ENCODE measurements around the gene PCBP3.

PCBP3 gene

DNA sequence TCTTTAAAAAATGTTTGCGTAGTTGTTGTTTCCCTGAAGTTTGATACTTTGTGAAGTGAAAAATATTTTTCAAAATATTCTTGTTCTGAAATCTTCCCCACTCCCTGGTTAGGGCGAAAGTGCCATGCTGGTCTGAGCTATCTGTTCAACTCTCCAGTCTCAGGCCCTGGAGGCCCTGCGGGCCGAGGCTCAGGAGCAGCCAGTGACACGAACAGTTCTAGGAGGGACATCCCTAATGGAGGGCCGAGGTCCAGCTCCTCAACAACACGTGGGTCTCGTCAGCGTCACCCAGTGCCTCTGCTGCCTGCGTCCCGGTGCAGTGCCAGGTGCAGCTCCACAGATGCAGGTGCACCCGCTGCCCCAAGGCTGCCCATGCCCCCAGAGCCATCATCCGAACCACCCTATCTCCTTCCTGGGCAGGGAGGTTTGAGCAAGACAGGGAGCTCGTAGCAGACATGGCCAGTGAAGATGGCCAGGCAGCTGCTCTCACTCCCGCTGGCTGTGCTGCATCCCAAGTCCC, 268.3 kb downstream of the PCBP3 start:
- no peak for DNase-seq (ENCODE audit: low read depth)

- DNase-seq (ENCODE audit: low read depth): no peak
Measured at GRCh38 chr21:45912611-45913417, 269.3 kb downstream of the PCBP3 start.

- no peak for DNase-seq (ENCODE audit: low read depth)
Measured at GRCh38 chr21:45913418-45913765, 269.9 kb downstream of the PCBP3 start.

DNA sequence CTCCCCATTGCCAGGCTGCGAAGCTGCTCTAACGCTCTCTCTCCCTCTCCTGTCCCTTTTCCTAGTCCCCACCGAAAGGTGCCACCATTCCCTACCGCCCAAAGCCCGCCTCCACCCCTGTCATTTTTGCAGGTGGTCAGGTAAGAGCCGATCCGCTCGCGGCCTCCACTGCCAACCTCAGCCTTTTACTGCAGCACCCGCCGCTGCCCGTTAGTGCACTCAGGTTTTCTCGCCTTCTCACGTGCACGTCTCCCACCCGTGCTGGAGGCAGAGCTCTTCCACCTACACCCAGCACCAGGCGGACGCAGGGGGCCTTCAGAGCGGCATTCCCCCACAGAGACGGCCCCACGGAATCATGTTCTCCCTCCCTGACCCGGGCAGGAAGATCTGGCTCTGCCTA, 270.4 kb downstream of the PCBP3 start:
- no peak for DNase-seq (ENCODE audit: low read depth)

- no peak for DNase-seq (ENCODE audit: low read depth)
Measured at GRCh38 chr21:45914321-45914845, 270.9 kb downstream of the PCBP3 start.

DNA sequence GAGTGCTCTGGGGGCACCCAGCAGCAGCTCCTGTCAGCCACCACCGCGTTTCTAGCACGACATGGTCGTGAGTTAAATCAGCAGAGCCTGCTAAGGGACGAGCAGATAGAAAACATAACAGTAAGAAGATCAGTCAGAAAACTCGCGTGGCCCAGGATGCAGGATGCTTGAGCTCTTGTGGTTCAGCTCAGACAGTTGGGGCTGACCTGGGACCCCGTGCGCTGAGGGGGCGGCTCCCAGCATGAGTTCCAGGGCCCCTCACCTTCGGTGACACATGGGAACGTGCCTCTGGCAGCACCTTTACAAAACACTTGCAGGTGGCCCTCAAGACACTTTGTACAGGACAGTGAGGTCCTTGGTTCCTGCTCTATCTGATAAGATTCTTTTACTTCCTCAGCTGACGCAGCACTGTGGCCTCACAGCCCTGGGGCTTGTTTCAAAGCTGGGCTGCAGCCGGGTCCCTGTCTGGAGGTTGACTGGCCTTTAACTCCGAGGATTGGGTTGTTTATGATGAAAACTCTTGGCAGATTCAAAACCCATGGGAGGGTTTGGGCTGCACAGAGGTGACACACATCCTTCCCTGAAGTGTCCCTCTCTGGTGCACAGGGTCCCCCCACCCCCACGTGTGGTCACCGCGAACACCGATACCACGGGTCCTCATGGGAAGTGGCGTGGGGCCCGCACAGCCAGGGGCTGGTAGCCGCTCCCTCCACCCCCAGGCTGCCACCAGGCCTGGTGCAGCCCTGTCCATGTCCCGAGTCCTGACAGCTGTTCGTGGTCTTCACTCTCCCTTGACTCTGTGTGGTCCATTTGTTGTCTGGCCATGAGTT, 272.7 kb downstream of the PCBP3 start:
- DNase-seq (ENCODE audit: low read depth): peak; percentile 29

DNA sequence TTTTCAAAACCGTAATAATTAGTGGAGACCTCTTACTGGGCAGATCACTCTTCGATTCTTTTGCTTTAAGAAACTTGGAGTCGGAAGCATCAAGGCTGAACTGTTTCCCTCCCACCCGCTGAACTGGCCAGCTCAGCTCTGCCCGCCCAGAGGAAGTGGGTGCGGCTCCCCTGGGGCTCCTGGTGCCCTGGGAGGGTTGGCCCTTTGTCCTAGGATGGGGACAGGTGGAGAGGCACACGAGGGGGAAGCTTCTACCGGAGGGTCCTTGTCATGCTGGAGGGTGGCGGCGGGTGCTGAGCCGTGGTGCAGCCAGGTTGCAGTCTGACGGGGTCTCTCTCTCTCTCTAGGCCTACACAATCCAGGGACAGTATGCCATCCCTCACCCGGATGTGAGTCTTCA, 273.7 kb downstream of the PCBP3 start:
- DNase-seq (ENCODE audit: low read depth): no peak

DNA sequence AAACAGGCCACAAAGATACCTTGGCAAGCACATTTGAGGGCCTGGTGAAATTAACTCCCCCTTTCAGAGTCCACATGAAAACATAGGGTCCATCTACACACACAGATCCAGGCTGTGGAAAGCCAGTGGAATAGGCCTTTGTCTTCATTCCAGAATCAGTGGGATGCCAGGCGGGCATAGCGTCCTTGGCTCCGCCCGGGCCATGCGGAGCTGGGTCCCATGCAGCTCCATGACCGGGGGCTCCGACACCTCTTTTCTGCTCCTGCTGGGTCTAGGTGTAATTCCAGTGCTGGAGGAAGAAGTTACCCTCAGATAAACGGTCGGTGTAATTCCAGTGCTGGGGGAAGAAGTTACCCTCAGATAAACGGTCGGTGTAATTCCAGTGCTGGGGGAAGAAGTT, 274.5 kb downstream of the PCBP3 start:
- no peak for DNase-seq (ENCODE audit: low read depth)

DNA sequence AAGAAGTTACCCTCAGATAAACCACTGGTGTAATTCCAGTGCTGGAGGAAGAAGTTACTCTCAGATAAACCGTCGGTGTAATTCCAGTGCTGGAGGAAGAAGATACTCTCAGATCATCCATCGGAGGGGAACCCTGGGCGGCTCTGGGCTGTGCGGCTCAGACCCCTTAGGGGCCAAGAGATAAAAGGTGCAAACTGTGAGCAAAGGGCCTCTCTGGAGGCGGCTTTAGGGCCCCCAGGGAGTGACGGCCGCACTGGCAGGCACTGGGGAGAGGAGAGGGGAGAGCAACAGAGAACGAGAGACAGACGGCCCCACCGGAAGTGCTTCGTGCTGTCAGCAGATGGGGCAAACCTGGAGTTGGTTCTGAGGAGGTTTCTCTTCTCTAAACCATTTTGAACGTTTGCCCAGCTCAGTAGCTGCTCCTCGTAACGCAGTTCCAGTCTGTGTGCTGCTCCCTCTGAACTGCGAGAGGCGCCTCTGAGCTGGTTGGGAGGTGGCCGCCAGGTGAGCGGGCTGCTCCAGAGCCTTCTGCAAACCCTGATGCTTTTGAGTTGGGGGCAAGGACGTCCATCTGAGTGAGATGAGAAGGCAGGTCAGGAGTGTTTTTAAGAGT, 275.4 kb downstream of the PCBP3 start:
- DNase-seq (ENCODE audit: low read depth): no peak

GRCh38 chr21:45919593-45919992, 276.1 kb downstream of the PCBP3 start:
- no peak for DNase-seq (ENCODE audit: low read depth)

DNA sequence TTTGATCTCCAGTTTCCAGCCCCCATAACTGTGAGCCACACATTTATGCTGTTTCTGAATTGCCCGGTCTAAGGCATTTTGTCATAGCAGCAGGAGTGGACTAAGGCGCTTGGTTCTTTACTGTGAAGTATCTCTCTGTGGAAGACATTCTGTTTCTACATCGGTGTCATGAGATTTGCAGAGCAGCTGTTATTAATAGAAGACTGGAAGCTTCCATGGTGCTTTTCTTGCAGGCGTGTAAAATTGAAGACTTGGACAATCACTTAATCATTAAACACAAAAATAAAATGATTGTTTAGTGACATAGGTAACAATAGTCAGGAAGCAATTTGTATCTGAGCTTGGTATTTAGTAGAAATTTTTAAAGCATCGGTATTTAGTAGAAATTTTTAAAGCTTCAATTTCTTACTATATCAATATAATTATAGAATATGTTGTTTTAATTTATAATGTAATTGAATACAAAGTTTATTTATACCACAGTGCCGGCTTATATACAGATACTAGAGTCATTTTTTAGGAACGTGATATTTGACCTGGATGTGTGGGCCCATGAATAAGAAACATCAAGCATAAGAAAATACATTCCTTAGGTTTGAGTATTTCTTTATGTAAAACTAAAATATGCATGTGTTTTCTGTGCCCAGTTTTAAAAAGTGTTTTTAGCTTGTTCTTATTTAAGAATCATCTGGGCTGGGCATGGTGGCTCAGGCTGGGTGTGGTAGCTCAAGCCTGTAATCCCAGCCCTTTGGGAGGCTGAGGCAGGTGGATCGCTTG, 277.5 kb downstream of the PCBP3 start:
- no peak for DNase-seq (ENCODE audit: low read depth)

DNA sequence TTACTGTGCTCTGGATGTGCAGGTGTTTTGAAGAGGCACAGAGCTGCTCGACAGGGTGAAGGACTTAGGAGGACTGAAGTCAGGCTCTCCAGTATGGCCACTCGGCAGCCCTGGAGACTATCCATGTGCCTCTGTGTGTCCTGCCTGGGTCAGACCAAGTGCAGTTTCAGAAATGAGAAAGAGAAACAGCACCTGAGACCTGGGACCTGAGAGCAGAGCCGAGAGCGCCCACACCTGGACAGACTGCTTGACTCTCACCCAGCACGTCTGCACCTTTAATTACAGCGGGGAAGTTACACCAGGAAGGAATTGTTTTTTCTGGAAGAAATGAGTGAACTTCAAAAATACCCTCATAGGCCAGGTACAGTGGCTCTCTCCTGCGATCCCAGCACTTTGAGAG, 278.4 kb downstream of the PCBP3 start:
- DNase-seq (ENCODE audit: low read depth): no peak

DNA sequence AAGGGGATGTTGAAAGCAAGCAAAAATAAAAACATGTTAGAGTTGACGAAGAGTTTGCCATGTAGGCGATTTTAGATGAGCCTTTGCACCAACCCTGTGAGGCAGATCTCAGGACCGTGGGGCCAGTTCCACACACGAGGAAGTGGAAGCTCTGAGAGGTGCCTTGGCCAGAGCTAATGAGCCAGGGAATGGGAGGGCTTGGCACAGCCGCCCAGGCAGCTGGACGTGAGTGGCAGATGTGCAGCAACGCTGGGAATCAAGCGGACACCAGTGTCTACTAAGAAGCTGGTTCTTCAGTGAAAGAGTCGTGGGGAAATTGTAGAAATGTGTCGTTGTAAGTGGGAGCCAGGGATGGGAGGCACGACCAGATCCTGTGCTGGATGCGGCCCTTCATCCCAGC, 279.1 kb downstream of the PCBP3 start:
- no peak for DNase-seq (ENCODE audit: low read depth)

DNA sequence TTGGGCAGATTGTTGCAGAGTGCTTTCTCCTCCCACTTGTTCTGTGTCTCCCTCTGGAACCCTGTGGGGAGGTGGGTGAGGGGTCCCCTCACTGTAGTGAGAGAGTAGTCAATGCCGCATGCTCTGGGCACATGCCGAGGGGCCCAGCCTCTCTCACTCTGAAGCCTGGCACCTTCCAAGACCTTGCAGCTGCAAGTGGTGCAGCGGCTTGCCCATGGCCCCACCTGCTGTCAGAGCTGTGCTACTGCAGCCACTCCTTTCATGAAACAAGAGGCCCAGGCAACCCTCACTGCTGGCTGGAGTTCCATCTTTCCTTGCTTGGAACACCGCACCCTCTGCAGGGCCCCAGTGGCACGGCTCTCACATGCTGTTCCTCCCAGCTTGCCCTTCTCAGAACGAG, 279.6 kb downstream of the PCBP3 start:
- peak; percentile 33 for DNase-seq (ENCODE audit: low read depth)

DNA sequence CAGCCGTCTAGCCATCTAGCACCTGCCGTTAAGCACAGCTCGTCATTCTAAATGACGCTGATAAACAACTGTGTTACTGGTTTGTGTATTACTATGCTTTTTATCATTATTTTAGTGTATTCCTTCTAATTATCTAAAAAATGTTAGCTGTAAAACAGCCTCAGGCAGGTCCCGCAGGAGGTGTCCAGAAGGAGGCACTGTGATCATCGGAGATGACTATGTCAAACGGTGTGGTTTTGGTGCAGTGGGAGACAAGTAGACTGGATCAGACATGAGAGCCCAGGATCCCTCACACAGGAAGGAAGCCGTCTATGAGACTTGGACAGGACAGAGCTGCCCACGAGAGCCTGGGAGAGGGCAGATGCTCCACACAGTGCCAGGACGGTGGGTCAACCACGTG, 282.8 kb downstream of the PCBP3 start:
- no peak for DNase-seq (ENCODE audit: low read depth)

GRCh38 chr21:45927032-45927431, 283.5 kb downstream of the PCBP3 start:
- DNase-seq (ENCODE audit: low read depth): no peak

GRCh38 chr21:45927851-45928850, 284.6 kb downstream of the PCBP3 start:
- DNase-seq (ENCODE audit: low read depth): no peak

- no peak for DNase-seq (ENCODE audit: low read depth)
Measured at GRCh38 chr21:45929449-45929848, 285.9 kb downstream of the PCBP3 start.

DNA sequence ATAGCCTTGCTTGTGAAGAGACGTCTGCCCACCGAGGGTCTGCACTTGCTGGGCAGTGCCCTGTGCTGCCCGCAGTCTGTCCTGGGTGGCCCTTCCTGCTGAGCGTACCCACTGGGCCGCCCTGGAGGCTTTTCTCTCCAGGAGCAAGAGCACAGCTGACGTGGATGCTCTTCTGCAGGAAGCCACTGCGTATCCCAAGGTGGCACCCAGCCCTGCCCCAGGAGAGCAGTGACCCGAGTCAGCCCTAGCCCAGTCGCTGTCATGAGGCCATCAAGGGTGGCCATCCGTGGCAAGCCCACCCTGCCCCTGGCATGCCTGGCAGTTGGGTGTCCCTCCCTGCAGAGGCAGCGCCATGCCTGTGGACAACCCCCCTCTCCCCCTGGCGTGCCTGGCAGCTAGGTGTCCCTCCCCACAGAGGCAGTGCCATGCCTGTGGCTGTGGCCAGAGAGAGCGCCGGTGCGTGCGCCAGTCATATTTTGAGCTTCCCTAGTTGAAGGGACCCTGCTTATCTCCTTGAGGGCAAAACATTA, 286.8 kb downstream of the PCBP3 start:
- DNase-seq (ENCODE audit: low read depth): no peak

GRCh38 chr21:45930792-45931191, 287.3 kb downstream of the PCBP3 start:
- DNase-seq (ENCODE audit: low read depth): no peak
